MM.1S (cell line): Measurements from ENCODE around the gene SNX25.

ENCODE experiments used
- DNase-seq: peaks from one replicate; pipeline ENCODE4 v3.0.0-alpha.2; 2015
- H2AFZ ChIP-seq: fragments of 300-600 bp; sonication (generic); 2 replicates; pipeline ENCODE4 v1.6.0; 2016; ENCODE audit warnings: antibody characterized with exemption, low read length
- H3F3A ChIP-seq: fragments of 300-600 bp; sonication (generic); 2 replicates; pipeline ENCODE4 v1.6.1; 2016; ENCODE audit warnings: mild to moderate bottlenecking, antibody characterized with exemption, low read length, moderate library complexity, mixed read lengths; ENCODE audit not compliant: insufficient read depth
- H3K27ac ChIP-seq: fragments of 300-600 bp; sonication (generic); 2 replicates; pipeline ENCODE4 v1.5.1; 2016; ENCODE audit warnings: mild to moderate bottlenecking, low read length
- H3K27me3 ChIP-seq: fragments of 300-600 bp; sonication (generic); replicated peaks from 2 replicates; pipeline ENCODE4 v1.6.0; 2016; ENCODE audit warnings: low read length; ENCODE audit not compliant: insufficient read depth
- H3K36me3 ChIP-seq: fragments of 300-600 bp; sonication (generic); replicated peaks from 2 replicates; pipeline ENCODE4 v1.6.1; 2016; ENCODE audit warnings: mild to moderate bottlenecking, low read length, mixed read lengths; ENCODE audit not compliant: insufficient read depth
- H3K4me1 ChIP-seq: fragments of 300-600 bp; sonication (generic); 2 replicates; pipeline ENCODE4 v1.6.1; 2016; ENCODE audit warnings: low read length, mixed read lengths
- H3K4me2 ChIP-seq: fragments of 300-600 bp; sonication (generic); 2 replicates; pipeline ENCODE4 v1.6.0; 2016; ENCODE audit warnings: low read depth, low read length
- H3K4me3 ChIP-seq: fragments of 300-600 bp; sonication (generic); 2 replicates; pipeline ENCODE4 v1.5.1; 2016; ENCODE audit warnings: low read length, mixed read lengths
- H3K79me2 ChIP-seq: fragments of 300-600 bp; sonication (generic); 2 replicates; pipeline ENCODE4 v1.6.1; 2016; ENCODE audit warnings: mixed run types, low read length, mixed read lengths
- H3K9ac ChIP-seq: fragments of 300-600 bp; sonication (generic); 2 replicates; pipeline ENCODE4 v1.6.1; 2016; ENCODE audit warnings: low read length, mixed read lengths
- H3K9me2 ChIP-seq: fragments of 300-600 bp; sonication (generic); replicated peaks from 2 replicates; pipeline ENCODE4 v1.6.1; 2016; ENCODE audit warnings: mild to moderate bottlenecking, low read length, mixed read lengths; ENCODE audit not compliant: insufficient read depth
- H3K9me3 ChIP-seq: fragments of 300-600 bp; sonication (generic); replicated peaks from 2 replicates; pipeline ENCODE4 v1.6.1; 2016; ENCODE audit warnings: mild to moderate bottlenecking, low read length, mixed read lengths; ENCODE audit not compliant: insufficient read depth
- H4K20me1 ChIP-seq: fragments of 300-600 bp; sonication (generic); 2 replicates; pipeline ENCODE4 v1.6.1; 2016; ENCODE audit warnings: mild to moderate bottlenecking, low read length, moderate library complexity, mixed read lengths; ENCODE audit not compliant: insufficient read depth
- EZH2 ChIP-seq: fragments of 300-600 bp; sonication (generic); optimal IDR thresholded peaks from 2 replicates; pipeline ENCODE3; 2017; ENCODE audit warnings: low read depth, mild to moderate bottlenecking, antibody characterized with exemption, low read length, mixed read lengths
- EZH2phosphoT487 ChIP-seq: fragments of 300-600 bp; sonication (generic); IDR thresholded peaks from 2 replicates; pipeline ENCODE4 v1.6.1; 2018; ENCODE audit warnings: antibody characterized with exemption, low read length
- TF ChIP-seq, protein P1 (sequence below): fragments of 300-600 bp; sonication (generic); IDR thresholded peaks from 2 replicates; pipeline ENCODE4 v1.5.1; 2016; ENCODE audit warnings: antibody characterized with exemption, low read length, mixed read lengths

Gene SNX25

DNA sequence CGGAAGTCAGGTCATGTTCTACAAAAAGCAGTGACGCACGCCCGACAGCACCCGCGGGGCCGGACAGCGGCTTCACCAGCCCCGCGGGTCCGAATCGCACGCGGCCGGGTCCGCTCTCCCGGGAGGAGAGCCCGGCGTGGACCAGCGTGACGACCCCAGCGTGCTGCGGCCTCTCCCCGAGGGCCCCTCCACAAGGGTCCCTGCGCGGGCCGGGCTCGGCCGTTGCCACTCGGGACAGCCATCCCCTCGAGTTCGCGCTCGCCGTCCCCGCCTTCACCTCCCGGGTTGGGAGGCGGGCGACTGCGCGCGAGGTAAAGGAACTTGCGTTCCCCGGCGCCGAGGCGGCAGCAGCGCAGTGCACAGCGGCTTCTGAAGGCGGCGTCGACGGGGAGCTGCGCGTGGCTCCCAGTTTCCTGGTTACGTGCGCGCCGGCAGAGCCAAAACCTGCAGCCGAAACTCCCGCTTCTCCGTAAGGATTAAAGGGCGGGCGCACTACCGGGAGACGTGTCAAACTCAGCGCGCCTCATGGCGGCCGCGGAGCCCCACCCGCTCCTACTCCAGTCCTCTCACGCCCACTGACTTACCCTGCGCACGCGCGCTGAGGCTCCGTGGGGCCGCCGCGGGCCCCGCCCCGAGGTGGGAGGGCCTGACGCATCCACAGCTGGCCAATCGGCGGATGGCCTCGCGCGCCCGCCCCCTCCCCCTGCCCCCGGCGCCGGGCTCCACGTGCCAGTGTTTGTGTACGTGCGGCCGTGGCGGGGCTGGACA lies 186.7 kb downstream of the SNX25 start:
- no peaks in the 10 kb centered on the region for H4K20me1 ChIP-seq
- peak overlapping the region; percentile 66 for H3K4me2 ChIP-seq
- peak overlapping the region; percentile 98 for H3K27ac ChIP-seq
- peaks cover 33% of the 10 kb centered on the region for H3K4me1 ChIP-seq
- peak; percentile 98 for DNase-seq
- peak overlapping the region; percentile 74 for H3K4me3 ChIP-seq
- peaks cover 27% of the 10 kb centered on the region for H3K79me2 ChIP-seq
- no peaks in the 10 kb centered on the region for H3K9me3 ChIP-seq
- peak overlapping the region; percentile 95 for H3K9ac ChIP-seq
- H3F3A ChIP-seq: peaks cover 46% of the 10 kb centered on the region
- H3K36me3 ChIP-seq: peaks cover 6% of the 10 kb centered on the region; the same call in 1 of the 2 replicates
- H2AFZ ChIP-seq: peak overlapping the region; percentile 13
- H3K9me2 ChIP-seq: no peaks in the 10 kb centered on the region
- no peaks in the 10 kb centered on the region for H3K27me3 ChIP-seq
- TF ChIP-seq, protein P1, sequence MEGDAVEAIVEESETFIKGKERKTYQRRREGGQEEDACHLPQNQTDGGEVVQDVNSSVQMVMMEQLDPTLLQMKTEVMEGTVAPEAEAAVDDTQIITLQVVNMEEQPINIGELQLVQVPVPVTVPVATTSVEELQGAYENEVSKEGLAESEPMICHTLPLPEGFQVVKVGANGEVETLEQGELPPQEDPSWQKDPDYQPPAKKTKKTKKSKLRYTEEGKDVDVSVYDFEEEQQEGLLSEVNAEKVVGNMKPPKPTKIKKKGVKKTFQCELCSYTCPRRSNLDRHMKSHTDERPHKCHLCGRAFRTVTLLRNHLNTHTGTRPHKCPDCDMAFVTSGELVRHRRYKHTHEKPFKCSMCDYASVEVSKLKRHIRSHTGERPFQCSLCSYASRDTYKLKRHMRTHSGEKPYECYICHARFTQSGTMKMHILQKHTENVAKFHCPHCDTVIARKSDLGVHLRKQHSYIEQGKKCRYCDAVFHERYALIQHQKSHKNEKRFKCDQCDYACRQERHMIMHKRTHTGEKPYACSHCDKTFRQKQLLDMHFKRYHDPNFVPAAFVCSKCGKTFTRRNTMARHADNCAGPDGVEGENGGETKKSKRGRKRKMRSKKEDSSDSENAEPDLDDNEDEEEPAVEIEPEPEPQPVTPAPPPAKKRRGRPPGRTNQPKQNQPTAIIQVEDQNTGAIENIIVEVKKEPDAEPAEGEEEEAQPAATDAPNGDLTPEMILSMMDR: no peak
- TF ChIP-seq EZH2phosphoT487: no peak
- TF ChIP-seq EZH2: no peak

DNA sequence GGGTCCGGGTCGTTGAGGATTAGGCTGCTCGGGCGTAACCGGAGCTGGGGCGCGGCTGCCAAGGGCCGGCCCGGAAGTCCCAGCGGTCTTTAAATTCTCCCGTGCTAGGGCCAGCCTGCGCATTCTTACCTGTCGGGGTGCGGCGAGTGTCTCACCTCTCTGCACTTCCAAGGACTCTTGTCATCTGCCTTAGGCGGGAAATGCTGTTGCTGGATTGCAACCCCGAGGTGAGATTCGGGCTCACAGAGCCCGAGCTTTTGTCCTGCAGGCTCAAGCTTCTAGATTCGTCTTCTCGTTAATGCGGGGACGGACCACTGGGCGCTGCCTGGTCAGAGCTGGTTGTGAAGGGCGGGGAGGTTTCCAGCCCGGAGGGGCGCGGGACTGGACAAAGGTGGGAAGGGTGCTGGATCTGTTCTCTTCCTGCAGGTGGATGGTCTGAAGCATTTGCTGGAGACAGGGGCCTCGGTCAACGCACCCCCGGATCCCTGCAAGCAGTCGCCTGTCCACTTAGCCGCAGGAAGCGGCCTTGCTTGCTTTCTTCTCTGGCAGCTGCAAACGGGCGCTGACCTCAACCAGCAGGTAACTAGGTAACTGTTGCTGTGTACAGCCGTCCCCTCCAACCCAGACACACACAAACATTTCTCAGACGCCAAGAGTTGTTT lies 187.5 kb downstream of the SNX25 start, which contains the start of gene ANKRD37:
TSS of gene ANKRD37 (plus strand) at position 118 of the 662 bp plus-strand sequence. CDS start at position 201, 83 bp downstream.
- peaks cover 6% of the 10 kb centered on the region; the same call in 1 of the 2 replicates for H3K36me3 ChIP-seq
- H4K20me1 ChIP-seq: no peaks in the 10 kb centered on the region
- H3K9me2 ChIP-seq: no peaks in the 10 kb centered on the region
- peak; percentile 59 for DNase-seq
- H3K79me2 ChIP-seq: peaks cover 27% of the 10 kb centered on the region
- no peaks in the 10 kb centered on the region for H3K9me3 ChIP-seq
- H3K4me3 ChIP-seq: peak within 1 kb of the TSS; percentile 74
- peaks cover 35% of the 10 kb centered on the region for H3K4me1 ChIP-seq
- peak within 1 kb of the TSS; percentile 98 for H3K27ac ChIP-seq
- H3K4me2 ChIP-seq: peak within 1 kb of the TSS; percentile 66
- TF ChIP-seq EZH2 (no peak), EZH2phosphoT487 (no peak)
- TF ChIP-seq, protein P1: no peak
- H3K9ac ChIP-seq: peak within 1 kb of the TSS; percentile 95
- H2AFZ ChIP-seq: peak within 1 kb of the TSS; percentile 13
- H3K27me3 ChIP-seq: no peaks in the 10 kb centered on the region
- H3F3A ChIP-seq: peaks cover 53% of the 10 kb centered on the region

DNA sequence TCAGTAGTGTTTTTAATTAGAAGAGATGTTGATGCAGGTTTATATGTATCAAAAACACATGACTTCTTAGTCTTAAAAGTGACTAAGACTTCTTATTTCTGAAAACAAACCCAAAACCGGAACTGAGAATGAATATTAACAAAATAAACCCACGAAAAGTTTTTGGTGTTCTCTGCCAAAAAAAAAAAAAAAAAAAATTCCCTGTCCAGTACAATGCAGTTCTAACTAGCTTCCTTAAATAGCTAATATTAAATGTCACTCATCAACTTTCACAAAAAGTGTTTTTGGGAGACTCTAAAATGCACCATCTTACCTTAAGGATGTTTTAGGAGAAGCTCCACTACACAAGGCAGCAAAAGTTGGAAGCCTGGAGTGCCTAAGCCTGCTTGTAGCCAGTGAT lies 189.2 kb downstream of the SNX25 start:
- H3K36me3 ChIP-seq: peaks cover 6% of the 10 kb centered on the region; the same call in 1 of the 2 replicates
- no peaks in the 10 kb centered on the region for H3K27me3 ChIP-seq
- H3K4me3 ChIP-seq: peak overlapping the region; percentile 64; the same call in 1 of the 2 replicates
- H3K4me1 ChIP-seq: peaks cover 33% of the 10 kb centered on the region
- no peaks in the 10 kb centered on the region for H4K20me1 ChIP-seq
- TF ChIP-seq, protein P1: no peak
- no peak for TF ChIP-seq EZH2
- no peak for TF ChIP-seq EZH2phosphoT487
- peak overlapping the region; percentile 13; the same call in 1 of the 2 replicates for H3K9ac ChIP-seq
- DNase-seq: peak; percentile 12
- H3K9me3 ChIP-seq: no peaks in the 10 kb centered on the region
- H3K27ac ChIP-seq: peak overlapping the region; percentile 98; the same call in 1 of the 2 replicates
- H2AFZ ChIP-seq: no peak overlapping the region
- no peaks in the 10 kb centered on the region for H3K9me2 ChIP-seq
- peaks cover 56% of the 10 kb centered on the region for H3F3A ChIP-seq
- peak overlapping the region; percentile 66 for H3K4me2 ChIP-seq
- peaks cover 27% of the 10 kb centered on the region for H3K79me2 ChIP-seq
